SK-N-SH (cell line): Measurements from ENCODE around the gene PURA.

Experiments
- CTCF ChIP-seq: fragments of 200-600 bp; sonication (generic); IDR thresholded peaks from 2 replicates; pipeline ENCODE4 v1.6.1; 2017; ENCODE audit warnings: antibody characterized with exemption, mild to moderate bottlenecking, moderate library complexity
- EP300 ChIP-seq, 2 experiments: IDR thresholded peaks; 2 replicates each; pipeline versions ENCODE4 v1.4.0 to v1.6.1; 2012; ENCODE audit warnings: borderline replicate concordance in 1 of 2, low read depth in 1 of 2, low read length in 1 of 2
- EZH2phosphoT487 ChIP-seq: fragments of 200-600 bp; sonication (generic); IDR thresholded peaks from 2 replicates; pipeline ENCODE4 v1.6.1; 2017; ENCODE audit warnings: low read depth, mixed run types, mild to moderate bottlenecking, antibody characterized with exemption, moderate library complexity, borderline replicate concordance
- FOXJ3 ChIP-seq: sonication (generic); formaldehyde crosslinking; IDR thresholded peaks from 2 replicates; pipeline ENCODE4 v1.5.1; 2020; ENCODE audit warnings: mild to moderate bottlenecking, missing genetic modification reagents
- JUND ChIP-seq: IDR thresholded peaks from 2 replicates; pipeline ENCODE4 v1.4.0; 2012
- MAX ChIP-seq: IDR thresholded peaks from 2 replicates; pipeline ENCODE4 v1.4.0; 2012; ENCODE audit warnings: low read depth
- POLR2AphosphoS5 ChIP-seq: IDR thresholded peaks from 2 replicates; pipeline ENCODE4 v1.6.1; 2012; ENCODE audit warnings: low read depth, low read length
- RCOR1 ChIP-seq: fragments of 150-350 bp; IDR thresholded peaks from 2 replicates; pipeline ENCODE4 v1.6.1; 2017; ENCODE audit warnings: antibody characterized with exemption, low read length
- REST ChIP-seq: IDR thresholded peaks from 2 replicates; pipeline ENCODE4 v1.6.1; 2012; ENCODE audit warnings: mild to moderate bottlenecking, low read depth, low read length, moderate library complexity
- RXRA ChIP-seq: IDR thresholded peaks from 2 replicates; pipeline ENCODE4 v1.4.0; 2012; ENCODE audit warnings: low read depth, mild to moderate bottlenecking, borderline replicate concordance
- SIN3A ChIP-seq: IDR thresholded peaks from 2 replicates; pipeline ENCODE4 v1.6.1; 2012; ENCODE audit warnings: low read depth, mild to moderate bottlenecking, low read length, moderate library complexity, borderline replicate concordance
- TAF1 ChIP-seq: IDR thresholded peaks from 2 replicates; pipeline ENCODE4 v1.6.1; 2012; ENCODE audit warnings: low read depth, mild to moderate bottlenecking, low read length, moderate library complexity, borderline replicate concordance
- TCF12 ChIP-seq: IDR thresholded peaks from 2 replicates; pipeline ENCODE4 v1.4.0; 2012
- USF2 ChIP-seq: fragments of 150-350 bp; IDR thresholded peaks from 2 replicates; pipeline ENCODE4 v1.6.1; 2017; ENCODE audit warnings: antibody characterized with exemption, low read length, low read depth, borderline replicate concordance

- TF ChIP-seq CTCF = no peak
- no peak for TF ChIP-seq EZH2phosphoT487
- no peak for TF ChIP-seq RCOR1
- no peak for TF ChIP-seq POLR2AphosphoS5
- TF ChIP-seq MAX = no peak
- no peak for TF ChIP-seq TAF1
- TF ChIP-seq SIN3A = no peak
- no peak for TF ChIP-seq EP300 (IDR thresholded peaks at IDR 0.05; ENCODE audit: borderline replicate concordance in 1 of 2, low read depth in 1 of 2, low read length in 1 of 2)
- TF ChIP-seq TCF12 = no peak
- TF ChIP-seq USF2 = no peak
- TF ChIP-seq REST = no peak
- no peak for TF ChIP-seq JUND
- no peak for TF ChIP-seq FOXJ3
- TF ChIP-seq RXRA = no peak
Measured at GRCh38 chr5:140093179-140093578, 20.7 kb upstream of the PURA start.
